GM21360 (cell line): ENCODE data around the gene LYZL2.
"Not testable (repeated sequence)": the region's sequence is repeated elsewhere in the genome, so short reads cannot be mapped to it uniquely, and the experiment has no call there.

ENCODE experiments used
- ATAC-seq: cut with Tn5 transposase; IDR thresholded peaks from one replicate; pipeline ENCODE4 v1.9.1; 2021; ENCODE audit warnings: mild to moderate bottlenecking, moderate library complexity; ENCODE audit not compliant: unreplicated experiment

LYZL2 gene

DNA sequence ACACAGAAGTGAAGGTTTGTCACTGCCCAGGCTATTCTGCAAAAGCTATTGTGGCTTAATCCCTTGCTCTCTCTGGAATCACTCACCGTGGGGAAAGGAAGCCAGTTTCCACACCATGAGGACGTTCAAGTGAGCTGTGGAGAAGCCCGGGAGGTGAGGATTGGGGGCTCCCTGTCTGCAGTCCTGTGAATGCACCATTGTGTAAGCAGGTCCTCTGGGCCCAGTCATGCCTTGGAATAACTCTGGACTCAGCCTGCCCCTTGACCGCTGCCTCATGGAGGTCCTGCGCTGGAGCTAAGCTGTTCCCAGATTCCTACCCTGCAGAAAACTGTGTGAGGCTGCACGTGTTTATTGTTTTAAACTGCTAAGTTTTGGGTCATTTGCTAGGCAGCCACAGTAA is 33.5 kb downstream of the LYZL2 start:
- no peak for ATAC-seq

GRCh38 chr10:30594077-30594476 is 35.5 kb downstream of the LYZL2 start:
- no peak for ATAC-seq

GRCh38 chr10:30592770-30593169 is 36.8 kb downstream of the LYZL2 start:
- ATAC-seq = not testable (repeated sequence)

DNA sequence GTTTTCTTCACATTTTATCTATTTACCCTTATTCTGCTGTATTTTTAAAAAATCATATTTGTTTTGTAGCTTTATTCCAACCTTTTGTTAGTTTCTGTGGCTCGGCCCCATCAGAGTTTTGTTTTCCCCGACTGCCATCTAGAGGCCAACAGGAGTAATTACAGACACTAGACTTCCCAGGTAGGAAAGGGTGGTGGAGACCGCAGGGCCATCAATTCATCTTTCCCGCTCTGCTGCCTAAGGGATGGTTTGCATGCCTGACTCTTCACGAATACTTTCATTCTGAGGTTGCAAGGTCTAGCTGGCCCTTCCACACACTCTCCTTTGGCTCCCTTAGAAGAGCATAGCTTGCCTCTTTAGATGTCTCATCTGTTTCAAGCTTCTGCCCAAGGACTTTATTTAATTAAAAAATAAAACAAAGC is 38.3 kb downstream of the LYZL2 start:
- ATAC-seq = no peak

DNA sequence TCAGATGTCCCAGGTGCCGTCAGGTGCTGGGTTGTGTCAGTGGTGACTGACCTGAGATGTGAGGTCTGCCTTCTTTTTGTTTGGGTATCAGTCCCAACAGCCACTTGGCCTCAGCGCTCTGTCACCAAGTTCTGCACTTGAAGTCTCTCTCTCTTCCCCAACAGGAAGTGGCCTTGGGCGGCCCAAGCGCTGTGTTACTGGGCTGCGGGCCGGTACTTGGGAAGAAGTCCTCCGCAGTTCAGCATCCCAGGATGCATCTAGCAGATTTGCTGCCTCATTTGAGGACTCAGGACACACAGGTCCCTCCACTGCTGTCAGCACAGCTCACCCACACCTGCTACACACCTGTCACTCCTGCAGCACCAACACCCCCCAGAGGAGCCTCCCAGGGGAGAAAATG is 40.1 kb downstream of the LYZL2 start:
- no peak for ATAC-seq

DNA sequence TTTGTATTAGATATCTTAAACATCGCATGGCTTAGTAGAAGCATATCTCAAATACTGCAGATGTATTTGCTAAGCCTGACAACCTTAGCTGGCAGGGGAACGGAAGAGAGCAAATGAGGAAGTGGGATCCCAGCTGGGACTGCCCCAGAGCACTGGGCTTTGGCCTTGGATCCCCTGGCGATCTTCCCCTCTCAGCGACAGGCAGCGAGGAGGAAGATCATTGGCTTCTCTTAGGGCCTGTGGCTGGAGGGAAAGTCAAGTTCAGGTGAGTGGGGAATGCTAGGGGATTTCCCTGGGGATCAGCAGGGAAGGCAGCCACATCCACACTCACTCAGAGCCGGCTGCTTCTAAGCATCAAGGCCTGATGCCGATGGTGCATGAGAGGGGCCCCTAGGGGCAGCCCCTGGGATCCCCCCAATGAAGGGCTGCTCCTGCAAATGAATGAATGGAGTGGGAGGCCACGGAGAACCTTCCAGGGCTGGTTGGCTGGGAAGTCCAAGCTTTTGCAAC is 42.0 kb downstream of the LYZL2 start:
- ATAC-seq = peak; percentile 79

DNA sequence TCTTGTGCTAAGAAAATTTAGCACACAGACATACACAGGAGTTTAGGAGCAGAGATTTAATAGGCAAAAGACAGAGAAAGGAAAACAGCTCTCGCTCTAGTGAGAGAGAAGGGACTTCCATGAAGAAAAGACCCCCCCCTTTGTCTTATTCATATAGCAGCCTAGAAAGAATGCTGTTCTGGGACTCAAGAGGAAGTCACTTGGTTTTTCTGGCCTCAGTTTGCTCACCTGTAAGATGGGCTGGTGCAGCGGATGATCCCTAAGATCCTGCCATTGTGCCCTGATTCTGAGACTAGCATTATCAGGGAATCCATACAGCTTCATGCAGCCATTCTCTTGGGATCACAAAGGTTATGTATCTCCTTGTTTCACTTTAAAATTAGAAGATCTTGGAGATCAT is 42.7 kb downstream of the LYZL2 start:
- ATAC-seq = no peak

- peak; percentile 43 for ATAC-seq
Measured at GRCh38 chr10:30583778-30584415, 45.7 kb downstream of the LYZL2 start.

GRCh38 chr10:30581779-30582380 is 47.7 kb downstream of the LYZL2 start:
- ATAC-seq = no peak

DNA sequence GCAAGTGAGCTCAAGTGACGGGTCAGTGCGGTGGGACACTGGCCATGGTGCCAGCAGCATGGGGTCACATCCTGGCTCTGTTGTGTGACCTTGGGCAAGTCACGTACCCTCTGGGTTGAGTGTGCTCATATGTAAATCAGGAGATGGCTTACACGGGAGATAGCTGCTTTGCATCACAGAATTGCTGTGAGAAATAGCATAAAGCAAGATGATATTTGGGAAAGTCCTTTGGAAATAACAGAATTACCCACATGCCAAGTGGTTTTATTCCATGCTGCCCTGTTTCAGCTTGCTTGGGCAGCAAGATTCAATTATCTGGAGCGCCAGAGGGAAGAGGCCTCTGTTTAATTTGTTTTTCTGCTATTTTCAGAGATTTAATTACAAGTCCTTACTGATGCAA is 48.9 kb downstream of the LYZL2 start:
- no peak for ATAC-seq

DNA sequence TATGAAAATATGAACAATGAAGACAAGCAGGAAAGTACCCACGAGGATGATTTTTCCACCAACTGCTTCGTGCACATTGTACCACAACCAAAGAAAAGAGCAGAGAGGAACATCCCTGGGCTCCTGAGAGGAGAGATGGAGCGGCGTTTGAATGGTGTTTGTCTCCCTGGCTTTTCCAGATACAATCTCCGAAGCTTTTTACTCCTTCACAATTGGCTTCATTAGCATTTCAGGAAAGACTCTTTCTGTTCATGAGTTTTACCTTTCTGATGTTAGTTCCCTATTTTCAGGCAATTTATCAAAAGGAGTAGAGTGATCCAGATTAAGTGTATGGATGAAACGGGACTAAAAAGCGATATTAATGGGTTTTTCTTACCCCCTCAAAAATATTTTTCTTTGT is 49.3 kb downstream of the LYZL2 start:
- ATAC-seq = no peak

- no peak for ATAC-seq
Measured at GRCh38 chr10:30579574-30579973, 50.0 kb downstream of the LYZL2 start.

DNA sequence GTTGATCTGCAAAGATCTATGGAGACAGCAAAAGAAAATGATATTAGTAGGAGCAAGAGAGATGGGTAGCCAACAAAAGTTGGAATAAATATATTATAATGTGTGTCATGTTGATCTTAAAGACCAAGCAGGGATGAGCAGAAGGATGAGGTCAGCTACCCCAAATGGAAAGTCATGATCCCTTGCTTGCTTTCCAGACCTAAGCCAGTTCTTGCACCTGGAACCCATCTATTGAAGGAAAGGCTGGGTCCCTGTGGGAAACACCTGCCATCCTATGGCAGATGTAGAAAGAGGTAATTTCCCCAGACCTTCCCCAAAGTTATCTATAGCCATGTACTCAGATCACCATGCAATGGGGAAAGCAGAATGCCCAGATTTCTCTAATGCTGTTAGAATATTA is 52.5 kb downstream of the LYZL2 start:
- no peak for ATAC-seq

- ATAC-seq = no peak
Measured at GRCh38 chr10:30576641-30577040, 52.9 kb downstream of the LYZL2 start.

DNA sequence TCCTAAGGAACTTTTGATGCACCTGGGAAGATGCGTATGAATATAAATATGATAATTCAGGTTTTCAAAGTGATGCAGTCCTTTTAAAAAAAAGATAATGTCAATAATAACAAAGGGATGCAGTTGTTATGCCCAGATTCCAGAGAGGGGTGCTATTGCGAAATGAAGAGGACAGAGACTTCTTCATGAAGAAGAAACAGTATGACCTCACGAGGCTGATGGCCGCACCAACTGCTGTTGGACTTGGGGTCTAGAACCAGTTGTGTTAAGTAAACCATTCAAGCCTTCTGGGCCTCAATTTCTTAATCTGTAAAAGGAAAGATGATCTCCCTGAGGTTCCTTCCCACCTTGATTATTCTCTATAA is 55.1 kb downstream of the LYZL2 start:
- no peak for ATAC-seq

GRCh38 chr10:30573721-30574431 is 55.7 kb downstream of the LYZL2 start:
- no peak for ATAC-seq

DNA sequence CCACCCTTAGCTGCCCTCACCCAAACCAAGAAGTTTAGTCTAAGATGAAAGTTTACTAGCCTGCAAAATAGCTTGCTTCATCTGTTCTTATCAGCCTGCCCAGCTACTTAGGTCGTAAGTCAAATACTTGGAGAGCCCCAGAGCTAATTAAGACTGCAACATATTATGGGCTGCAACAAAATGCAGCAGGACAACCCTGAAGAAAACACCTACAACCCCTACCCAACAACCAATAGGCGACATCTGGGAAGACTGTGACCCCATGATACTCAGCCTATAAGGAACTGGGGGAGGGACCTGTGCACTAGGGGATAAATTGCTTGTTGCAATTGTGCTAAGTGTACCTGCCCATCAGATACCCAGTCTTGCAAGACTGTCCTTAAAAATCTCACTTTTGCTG is 64.1 kb downstream of the LYZL2 start:
- no peak for ATAC-seq

DNA sequence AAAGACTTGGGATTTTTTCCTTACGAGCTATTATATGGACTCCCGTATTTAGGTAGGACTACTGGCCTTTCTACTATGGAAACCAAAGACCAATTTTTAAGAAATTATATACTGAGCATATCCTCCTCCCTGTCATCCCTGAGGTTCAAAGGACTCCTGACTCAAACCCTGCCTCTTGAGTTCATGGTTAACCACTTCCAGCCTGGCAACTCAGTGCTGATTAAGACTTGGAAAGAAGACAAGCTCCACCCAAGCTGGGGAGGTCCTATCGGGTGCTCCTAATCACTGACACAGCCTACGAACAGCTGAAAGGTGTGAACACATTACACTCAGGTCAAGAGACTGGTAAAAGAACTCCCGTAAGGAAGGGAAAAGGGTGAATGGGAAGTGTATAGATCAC is 66.8 kb downstream of the LYZL2 start:
- ATAC-seq = no peak
